GM19238 (cell line): ENCODE data around the gene BRPF1.

Experiments used
- DNase-seq: peaks from one replicate; pipeline ENCODE4 v3.0.0; 2011; ENCODE audit warnings: low spot score; ENCODE audit not compliant: insufficient read length

Gene BRPF1, protein sequence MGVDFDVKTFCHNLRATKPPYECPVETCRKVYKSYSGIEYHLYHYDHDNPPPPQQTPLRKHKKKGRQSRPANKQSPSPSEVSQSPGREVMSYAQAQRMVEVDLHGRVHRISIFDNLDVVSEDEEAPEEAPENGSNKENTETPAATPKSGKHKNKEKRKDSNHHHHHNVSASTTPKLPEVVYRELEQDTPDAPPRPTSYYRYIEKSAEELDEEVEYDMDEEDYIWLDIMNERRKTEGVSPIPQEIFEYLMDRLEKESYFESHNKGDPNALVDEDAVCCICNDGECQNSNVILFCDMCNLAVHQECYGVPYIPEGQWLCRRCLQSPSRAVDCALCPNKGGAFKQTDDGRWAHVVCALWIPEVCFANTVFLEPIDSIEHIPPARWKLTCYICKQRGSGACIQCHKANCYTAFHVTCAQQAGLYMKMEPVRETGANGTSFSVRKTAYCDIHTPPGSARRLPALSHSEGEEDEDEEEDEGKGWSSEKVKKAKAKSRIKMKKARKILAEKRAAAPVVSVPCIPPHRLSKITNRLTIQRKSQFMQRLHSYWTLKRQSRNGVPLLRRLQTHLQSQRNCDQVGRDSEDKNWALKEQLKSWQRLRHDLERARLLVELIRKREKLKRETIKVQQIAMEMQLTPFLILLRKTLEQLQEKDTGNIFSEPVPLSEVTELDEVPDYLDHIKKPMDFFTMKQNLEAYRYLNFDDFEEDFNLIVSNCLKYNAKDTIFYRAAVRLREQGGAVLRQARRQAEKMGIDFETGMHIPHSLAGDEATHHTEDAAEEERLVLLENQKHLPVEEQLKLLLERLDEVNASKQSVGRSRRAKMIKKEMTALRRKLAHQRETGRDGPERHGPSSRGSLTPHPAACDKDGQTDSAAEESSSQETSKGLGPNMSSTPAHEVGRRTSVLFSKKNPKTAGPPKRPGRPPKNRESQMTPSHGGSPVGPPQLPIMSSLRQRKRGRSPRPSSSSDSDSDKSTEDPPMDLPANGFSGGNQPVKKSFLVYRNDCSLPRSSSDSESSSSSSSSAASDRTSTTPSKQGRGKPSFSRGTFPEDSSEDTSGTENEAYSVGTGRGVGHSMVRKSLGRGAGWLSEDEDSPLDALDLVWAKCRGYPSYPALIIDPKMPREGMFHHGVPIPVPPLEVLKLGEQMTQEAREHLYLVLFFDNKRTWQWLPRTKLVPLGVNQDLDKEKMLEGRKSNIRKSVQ (N-terminal part only)

GRCh38 chr3:9731206-9732079 lies at the start of gene BRPF1:
TSS of gene BRPF1 (plus strand) at chr3:9731735. CDS start at chr3:9734141, 2,406 bp downstream.
- DNase-seq: peak; percentile 99

DNA sequence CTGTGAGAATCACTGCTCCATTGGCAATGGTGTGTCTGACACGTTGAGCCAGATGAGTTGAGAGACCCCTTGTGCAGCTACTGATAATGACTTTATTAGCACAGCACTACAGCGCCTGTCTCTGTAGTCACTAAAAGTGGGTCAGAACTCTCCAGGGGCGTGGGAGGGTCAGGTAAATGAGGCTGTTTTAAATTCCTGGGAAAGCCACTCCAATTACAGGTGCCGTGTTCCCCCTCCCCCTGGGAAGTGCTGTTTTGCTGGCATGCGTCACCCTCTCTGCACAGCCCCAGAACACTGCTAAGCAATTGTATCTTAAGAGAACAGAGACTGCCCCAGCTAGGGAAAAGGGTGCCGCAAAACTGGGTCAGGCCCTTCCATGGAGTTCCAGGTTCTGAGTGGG lies 49.4 kb upstream of the BRPF1 start:
- DNase-seq: no peak

DNA sequence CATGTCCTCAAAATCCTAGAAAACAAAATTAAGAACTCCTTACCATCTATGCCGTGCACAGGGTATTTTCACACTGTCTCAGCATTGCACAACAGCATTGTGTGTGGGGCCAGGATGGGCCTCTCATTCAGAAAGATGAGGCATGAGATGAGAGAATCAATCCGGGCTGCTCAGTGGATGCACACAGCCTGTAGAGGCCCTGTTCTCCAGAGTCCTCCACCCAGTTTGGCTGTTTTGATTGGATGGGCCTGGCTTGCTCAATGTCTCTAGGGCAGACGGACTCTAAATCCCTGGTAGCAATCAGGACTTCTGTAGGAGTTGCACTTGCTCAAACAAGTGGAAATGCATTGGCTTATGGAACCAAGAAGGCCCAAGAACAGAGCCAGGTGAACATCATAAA lies 48.1 kb upstream of the BRPF1 start:
- no peak for DNase-seq

GRCh38 chr3:9685216-9686049 lies 46.1 kb upstream of the BRPF1 start:
- DNase-seq: no peak

DNA sequence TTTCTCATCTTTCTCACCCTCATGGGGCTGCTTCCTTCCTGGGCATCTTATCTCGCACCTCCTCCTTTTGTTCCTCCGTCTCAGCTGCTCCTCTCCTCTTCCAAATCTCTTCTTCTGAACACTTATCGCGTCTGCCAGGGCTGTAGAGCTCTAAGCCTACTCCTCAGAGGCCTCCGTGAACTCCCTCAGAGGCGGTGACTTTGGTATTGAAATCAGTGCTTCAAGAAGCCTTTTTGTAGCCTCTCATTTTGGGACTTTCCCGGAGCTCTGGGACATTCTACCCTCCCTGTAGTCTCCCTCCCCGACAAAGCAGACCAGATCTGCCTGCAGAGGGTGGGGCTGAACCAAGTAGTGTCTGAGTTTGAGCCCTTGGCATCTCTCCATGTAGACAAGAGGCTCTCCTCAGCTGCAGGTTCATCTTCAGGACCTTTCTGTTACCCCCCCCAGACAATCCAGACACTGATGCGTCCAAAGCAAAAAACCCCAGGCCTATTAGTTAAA lies 45.4 kb upstream of the BRPF1 start:
- DNase-seq: no peak

GRCh38 chr3:9686703-9687102 lies 44.8 kb upstream of the BRPF1 start:
- no peak for DNase-seq

DNA sequence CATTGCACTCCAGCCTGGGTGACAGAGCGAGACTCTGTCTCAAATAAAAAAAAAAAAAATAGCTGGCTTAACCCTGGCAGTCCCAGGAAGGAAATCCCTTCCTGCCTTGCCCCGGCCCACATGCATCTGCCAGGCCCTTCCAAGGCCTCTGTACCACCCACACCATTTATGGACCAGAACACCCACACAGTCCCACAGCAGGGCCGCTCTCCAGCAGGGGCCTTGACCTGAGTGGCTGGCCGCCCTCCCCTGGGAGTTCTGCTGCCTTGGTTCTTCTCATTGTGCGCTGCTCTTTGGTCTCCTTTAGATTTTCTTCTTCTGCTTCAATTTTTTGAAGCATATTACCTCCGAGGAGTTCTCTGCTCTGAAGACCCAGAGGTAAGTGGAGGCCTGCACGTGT lies 44.0 kb upstream of the BRPF1 start:
- DNase-seq: no peak

GRCh38 chr3:9688961-9689360 lies 42.6 kb upstream of the BRPF1 start:
- DNase-seq: no peak

GRCh38 chr3:9689757-9690156 lies 41.8 kb upstream of the BRPF1 start:
- DNase-seq: no peak

DNA sequence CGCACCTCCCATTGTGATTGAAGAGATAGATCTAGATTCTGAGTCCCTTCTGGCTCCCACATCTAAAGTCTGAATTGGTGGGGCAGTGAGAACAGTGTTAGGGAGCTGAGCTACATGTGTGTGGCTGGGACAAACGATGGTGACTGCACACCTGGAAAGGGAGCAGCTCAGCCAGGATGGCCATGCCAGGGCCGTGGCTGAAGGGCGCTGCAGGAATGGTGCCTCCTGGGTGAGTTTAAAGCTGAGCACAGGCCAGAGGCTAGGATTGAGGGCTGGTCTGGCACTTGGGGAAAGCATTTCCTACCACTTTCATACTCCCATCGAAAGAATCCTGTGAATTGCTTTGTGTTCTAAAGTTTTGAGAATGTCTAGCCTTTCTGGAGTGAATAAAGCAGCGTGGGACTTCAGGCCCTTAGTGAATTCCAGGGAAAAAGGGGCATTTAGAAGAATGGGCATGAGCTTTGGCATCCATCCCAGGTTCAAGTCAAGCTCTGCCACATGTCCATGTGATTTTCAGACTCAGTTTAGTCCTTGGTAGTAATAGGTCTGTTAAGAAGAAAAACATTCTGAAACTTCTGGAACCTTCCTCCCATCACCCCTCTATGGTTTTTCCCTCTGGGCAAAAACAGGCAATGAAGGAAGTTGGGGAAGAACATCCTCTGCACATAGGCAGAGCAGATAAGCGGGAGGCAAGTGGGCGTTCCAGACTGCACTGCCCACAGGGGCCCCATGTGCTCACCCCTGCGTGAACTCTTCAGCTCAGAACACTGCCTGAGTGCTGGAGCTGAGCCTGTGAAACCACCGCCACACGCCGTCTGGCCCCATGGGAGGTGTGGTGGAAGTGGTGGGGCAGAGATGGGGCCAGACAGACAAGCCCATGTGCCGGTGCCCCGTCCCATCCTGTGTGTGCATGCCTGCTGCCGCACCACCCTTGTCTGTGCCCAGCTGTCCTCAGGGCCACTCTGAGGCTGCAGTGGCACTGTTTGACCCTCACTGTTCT lies 40.8 kb upstream of the BRPF1 start:
- DNase-seq: peak; percentile 72

- no peak for DNase-seq
Measured at GRCh38 chr3:9691636-9692035, 39.9 kb upstream of the BRPF1 start.

DNA sequence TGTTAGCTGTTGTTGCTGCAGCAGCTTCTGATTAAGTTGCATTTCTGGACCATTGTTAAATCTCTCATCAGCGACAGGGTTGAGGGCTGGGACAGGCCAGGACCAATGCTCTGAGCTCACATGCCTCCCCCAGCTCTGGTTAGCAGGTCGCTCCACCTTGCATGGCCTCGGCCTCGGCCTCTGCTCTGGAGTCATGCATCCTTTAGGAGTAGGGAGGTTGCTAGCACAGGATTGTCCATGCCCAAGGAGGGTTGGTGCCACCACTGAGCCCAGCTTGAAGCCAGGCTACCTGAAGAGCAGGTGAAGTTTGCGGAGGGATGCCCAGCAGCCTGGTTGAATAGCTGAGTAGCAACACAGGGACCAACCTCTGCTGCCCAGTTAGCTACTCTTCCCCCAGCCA lies 39.1 kb upstream of the BRPF1 start:
- no peak for DNase-seq

DNA sequence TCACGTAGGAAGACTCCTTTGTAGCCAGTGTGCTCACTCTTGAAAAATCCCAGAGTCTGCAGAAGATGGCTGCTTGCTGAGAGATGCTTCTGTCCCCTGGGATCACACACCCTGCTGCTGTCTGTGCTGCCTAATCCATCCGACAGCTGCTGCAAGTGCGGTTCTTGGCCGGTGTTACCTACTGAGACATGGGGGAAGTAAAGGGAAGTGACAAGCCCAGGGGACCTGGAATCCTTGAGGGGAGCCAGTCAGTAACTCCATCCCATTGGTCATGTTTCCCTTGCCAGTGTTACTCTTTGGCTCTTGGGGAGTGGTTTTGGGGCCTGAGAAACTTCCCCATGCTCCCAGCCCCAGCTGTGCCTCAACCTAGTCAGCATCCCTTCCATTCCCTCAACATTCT lies 36.2 kb upstream of the BRPF1 start:
- no peak for DNase-seq

DNA sequence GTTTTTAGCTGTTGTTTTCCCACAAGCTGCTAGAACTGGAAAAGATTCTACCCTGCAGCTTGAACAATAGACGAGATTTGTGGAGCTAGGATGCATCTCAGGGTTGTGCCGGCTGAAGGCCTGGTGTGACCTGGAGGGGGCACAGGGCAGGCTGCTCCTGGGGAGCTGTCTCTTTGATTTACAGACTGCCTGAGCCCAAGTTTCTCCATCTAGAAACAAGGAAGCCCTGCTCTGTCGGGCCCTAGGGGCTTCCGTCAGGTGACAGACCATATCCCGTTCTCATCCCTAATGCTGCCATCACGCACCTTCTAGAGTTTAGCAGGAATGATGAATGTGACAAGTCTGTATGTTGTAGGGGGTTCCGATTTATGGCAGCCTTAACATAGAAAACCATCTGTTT lies 35.8 kb upstream of the BRPF1 start:
- no peak for DNase-seq

DNA sequence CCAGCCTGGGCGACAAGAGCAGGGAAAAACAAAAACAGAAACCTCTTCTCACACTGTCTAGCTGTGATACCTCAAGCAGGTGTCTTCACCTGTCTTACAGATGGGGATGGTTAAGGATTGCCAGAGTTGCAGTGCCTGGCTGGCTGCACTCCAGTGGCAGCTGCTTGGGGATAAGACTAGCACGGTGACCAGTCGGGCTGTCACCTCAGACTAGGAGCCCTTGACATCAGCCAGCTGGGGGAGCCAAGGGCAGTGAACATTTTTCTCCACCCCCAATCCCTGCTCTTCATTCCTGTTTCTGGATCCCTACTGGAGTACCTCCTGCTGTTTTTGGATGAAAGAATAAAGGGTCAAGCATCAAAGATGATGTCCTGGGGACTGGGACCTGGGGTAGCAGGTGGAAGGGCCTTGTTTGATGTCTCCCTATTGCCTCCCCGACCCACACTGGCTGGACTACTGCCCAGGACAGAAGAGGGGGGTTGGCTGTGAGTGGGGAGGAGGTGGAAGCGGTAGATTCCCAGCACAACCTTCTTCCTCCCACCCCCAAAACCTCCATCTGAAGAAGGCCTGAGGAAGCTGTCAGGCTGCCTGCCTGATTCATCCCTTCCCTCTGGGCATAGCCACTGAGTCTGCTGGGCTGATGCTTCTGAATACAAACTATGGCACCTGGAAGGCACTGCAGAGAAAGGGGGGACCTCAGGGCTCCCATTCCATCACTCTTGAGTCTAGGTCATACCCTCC lies 34.9 kb upstream of the BRPF1 start:
- DNase-seq: no peak

DNA sequence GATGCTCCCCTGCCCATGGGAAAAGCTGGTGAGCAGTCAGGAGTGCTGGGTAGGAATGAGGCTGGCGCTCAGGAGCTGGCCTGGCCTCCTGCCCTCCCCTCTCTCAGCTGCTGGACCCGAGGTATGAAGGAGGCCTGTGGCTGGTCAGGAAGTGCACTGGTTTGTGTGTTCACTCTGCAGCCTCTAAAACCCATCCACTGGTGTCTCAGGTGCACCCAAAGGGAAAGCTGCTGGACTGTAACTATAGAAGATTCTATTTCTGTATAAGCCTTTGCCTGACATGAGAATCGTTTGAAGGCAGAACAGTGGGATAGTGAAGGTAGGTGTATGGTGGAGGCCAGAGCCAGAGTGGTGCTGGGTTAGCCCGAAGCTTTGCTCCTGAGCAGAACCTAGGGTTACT lies 33.6 kb upstream of the BRPF1 start:
- DNase-seq: no peak

GRCh38 chr3:9698293-9698692 lies 33.2 kb upstream of the BRPF1 start:
- no peak for DNase-seq

GRCh38 chr3:9700536-9700935 lies 31.0 kb upstream of the BRPF1 start:
- DNase-seq: no peak
